GM12878 (cell line): ENCODE results near the gene EGF. TPM values are rescaled to one million over a fixed set of nuclear protein-coding genes. Genes with fewer than 3 reads are reported as not detected.
A peak's percentile ranks its signal among the peaks of the same experiment; 100 is the strongest.

Source experiments
- BCL11A ChIP-seq: IDR thresholded peaks from 2 replicates; pipeline ENCODE4 v1.6.1; 2011; ENCODE audit warnings: low read depth, low read length
- BHLHE40 ChIP-seq, 2 experiments: fragments of 450-650 bp in 1 of 2; IDR thresholded peaks; 2 replicates each; pipeline ENCODE4 v1.6.1; 2011 to 2017; ENCODE audit warnings: low read depth in 2 of 2, borderline replicate concordance in 1 of 2, improper control_type of control experiment in 1 of 2, low read length in 1 of 2, mild to moderate bottlenecking in 1 of 2
- CBFB ChIP-seq: IDR thresholded peaks from 2 replicates; pipeline ENCODE4 v1.6.1; 2016; ENCODE audit warnings: antibody characterized with exemption, low read depth
- CBX5 ChIP-seq: sonication (generic); IDR thresholded peaks from 2 replicates; pipeline ENCODE4 v1.6.1; 2016; ENCODE audit warnings: low read depth, moderate library complexity, mild to moderate bottlenecking, inconsistent platforms
- CHD2 ChIP-seq: IDR thresholded peaks from 2 replicates; pipeline ENCODE4 v1.6.1; 2011; ENCODE audit warnings: low read depth, low read length, improper control_type of control experiment, borderline replicate concordance
- CHD4 ChIP-seq: fragments of 200-600 bp; sonication (generic); IDR thresholded peaks from 2 replicates; pipeline ENCODE4 v1.6.1; 2016; ENCODE audit warnings: mild to moderate bottlenecking
- EED ChIP-seq: sonication (generic); IDR thresholded peaks from 2 replicates; pipeline ENCODE4 v1.6.1; 2016; ENCODE audit warnings: antibody characterized with exemption, low read depth
- FOXK2 ChIP-seq: fragments of 450-650 bp; IDR thresholded peaks from 2 replicates; pipeline ENCODE4 v1.6.1; 2017; ENCODE audit warnings: mild to moderate bottlenecking, moderate library complexity
- FOXM1 ChIP-seq: IDR thresholded peaks from 2 replicates; pipeline ENCODE4 v1.6.1; 2012; ENCODE audit warnings: low read depth, mild to moderate bottlenecking, inconsistent platforms, low read length, moderate library complexity
- JUND ChIP-seq: IDR thresholded peaks from 2 replicates; pipeline ENCODE4 v1.6.1; 2012; ENCODE audit warnings: low read depth, mild to moderate bottlenecking, low read length, improper control_type of control experiment, moderate library complexity
- NFYA ChIP-seq: IDR thresholded peaks from 2 replicates; pipeline ENCODE4 v1.6.1; 2011; ENCODE audit warnings: low read depth, mild to moderate bottlenecking, low read length, improper control_type of control experiment, borderline replicate concordance
- POU2F2 ChIP-seq: IDR thresholded peaks from 3 replicates; pipeline ENCODE4 v1.6.1; 2011; ENCODE audit warnings: low read depth, mild to moderate bottlenecking, low read length, borderline replicate concordance
- RB1 ChIP-seq: fragments of 450-650 bp; formaldehyde crosslinking; IDR thresholded peaks from 2 replicates; pipeline ENCODE4 v1.6.1; 2017; ENCODE audit warnings: mild to moderate bottlenecking, borderline replicate concordance
- RBBP5 ChIP-seq: fragments of 200-600 bp; sonication (generic); conservative IDR thresholded peaks from 2 replicates; pipeline ENCODE4 v1.6.1; 2016
- REST ChIP-seq: IDR thresholded peaks from 2 replicates; pipeline ENCODE4 v1.6.1; 2012; ENCODE audit warnings: mild to moderate bottlenecking, low read depth, low read length
- RFX5 ChIP-seq: IDR thresholded peaks from 2 replicates; pipeline ENCODE4 v1.6.1; 2011; ENCODE audit warnings: low read depth, low read length, improper control_type of control experiment
- SREBF2 ChIP-seq: IDR thresholded peaks from 2 replicates; pipeline ENCODE4 v1.6.1; 2012; ENCODE audit warnings: mild to moderate bottlenecking, low read length
- TBL1XR1 ChIP-seq: IDR thresholded peaks from 2 replicates; pipeline ENCODE4 v1.6.1; 2012; ENCODE audit warnings: low read depth, low read length, improper control_type of control experiment
- TCF3 ChIP-seq: IDR thresholded peaks from 2 replicates; pipeline ENCODE4 v1.6.1; 2012; ENCODE audit warnings: low read depth, mild to moderate bottlenecking, low read length, borderline replicate concordance; ENCODE audit not compliant: insufficient read depth
- YY1 ChIP-seq: IDR thresholded peaks from 2 replicates; pipeline ENCODE4 v1.6.1; 2011; ENCODE audit warnings: low read depth, mild to moderate bottlenecking, low read length
- ZBED1 ChIP-seq: IDR thresholded peaks from 2 replicates; pipeline ENCODE4 v1.6.1; 2016; ENCODE audit warnings: borderline replicate concordance
- ZNF207 ChIP-seq: fragments of 450-650 bp; IDR thresholded peaks from 2 replicates; pipeline ENCODE4 v1.6.1; 2014; ENCODE audit warnings: antibody characterized with exemption, mild to moderate bottlenecking, borderline replicate concordance
- polyA plus RNA-seq, 11 experiments: library from polyadenylated mRNA; depleted of rRNA in 4 of 11; unstranded in 6 of 11; stranded (reverse) in 5 of 11; fragments of >200 nt; fragmentation: Nextera tagmentation in 4 of 11; fragmentation: Illumina TruSeq in 1 of 11; extraction: Ambion mirVana in 4 of 11; extraction: Trizol in 1 of 11; gene quantifications; 1 replicate in 1 of 11; 2 replicates in 10 of 11; pipeline versions ENCODE4 v1.2.1 to v1.2.3, GENCODE V29; 2011 to 2016; ENCODE audit warnings: inconsistent platforms in 2 of 11, missing spikeins in 2 of 11, low read depth in 1 of 11
- total RNA-seq, 4 experiments: library from RNA; depleted of rRNA in 3 of 4; stranded (reverse); fragments of >200 nt in 3 of 4; fragmentation: Illumina TruSeq in 1 of 4; extraction: Trizol in 1 of 4; gene quantifications; 2 replicates each; pipeline versions ENCODE4 v1.2.1 to v1.2.3, GENCODE V29; 2013 to 2021
- TF ChIP-seq, protein P1 (sequence below): IDR thresholded peaks from 2 replicates; pipeline ENCODE4 v1.6.1; 2012; ENCODE audit warnings: improper control_type of control experiment, low read depth, low read length; ENCODE audit not compliant: insufficient replicate concordance
- TF ChIP-seq, protein P2 (sequence below): IDR thresholded peaks from 2 replicates; pipeline ENCODE4 v1.6.1; 2012; ENCODE audit warnings: low read depth, low read length, improper control_type of control experiment

EGF gene
- total and polyA plus RNA-seq, 10 of the 15 experiments (the other 5 are each of a cell fraction or from before 2014, with no cell fraction given): 0.02 to 0.90 (median 0.19) TPM; not detected in 4

- TF ChIP-seq SREBF2 (no peak), POU2F2 (no peak), BHLHE40 (IDR thresholded peaks at IDR 0.05; ENCODE audit: borderline replicate concordance in 1 of 2, low read depth in 2 of 2, low read length in 1 of 2) (peak; percentile 41 to 46; a peak in 2 of 4 replicates), TCF3 (0 out of 2 replicates have a peak, but pooled peaks have one; percentile 39), CBX5 (no peak), ZBED1 (no peak), JUND (peak; percentile 56; the same call in 1 of the 2 replicates), RB1 (no peak), TBL1XR1 (no peak), FOXM1 (peak; percentile 49; the same call in 1 of the 2 replicates), CHD4 (no peak), CBFB (no peak), REST (no peak), RFX5 (no peak), NFYA (no peak), BCL11A (no peak), CHD2 (no peak), ZNF207 (no peak), YY1 (no peak), RBBP5 (no peak), FOXK2 (no peak), EED (no peak)
- TF ChIP-seq, protein P1, sequence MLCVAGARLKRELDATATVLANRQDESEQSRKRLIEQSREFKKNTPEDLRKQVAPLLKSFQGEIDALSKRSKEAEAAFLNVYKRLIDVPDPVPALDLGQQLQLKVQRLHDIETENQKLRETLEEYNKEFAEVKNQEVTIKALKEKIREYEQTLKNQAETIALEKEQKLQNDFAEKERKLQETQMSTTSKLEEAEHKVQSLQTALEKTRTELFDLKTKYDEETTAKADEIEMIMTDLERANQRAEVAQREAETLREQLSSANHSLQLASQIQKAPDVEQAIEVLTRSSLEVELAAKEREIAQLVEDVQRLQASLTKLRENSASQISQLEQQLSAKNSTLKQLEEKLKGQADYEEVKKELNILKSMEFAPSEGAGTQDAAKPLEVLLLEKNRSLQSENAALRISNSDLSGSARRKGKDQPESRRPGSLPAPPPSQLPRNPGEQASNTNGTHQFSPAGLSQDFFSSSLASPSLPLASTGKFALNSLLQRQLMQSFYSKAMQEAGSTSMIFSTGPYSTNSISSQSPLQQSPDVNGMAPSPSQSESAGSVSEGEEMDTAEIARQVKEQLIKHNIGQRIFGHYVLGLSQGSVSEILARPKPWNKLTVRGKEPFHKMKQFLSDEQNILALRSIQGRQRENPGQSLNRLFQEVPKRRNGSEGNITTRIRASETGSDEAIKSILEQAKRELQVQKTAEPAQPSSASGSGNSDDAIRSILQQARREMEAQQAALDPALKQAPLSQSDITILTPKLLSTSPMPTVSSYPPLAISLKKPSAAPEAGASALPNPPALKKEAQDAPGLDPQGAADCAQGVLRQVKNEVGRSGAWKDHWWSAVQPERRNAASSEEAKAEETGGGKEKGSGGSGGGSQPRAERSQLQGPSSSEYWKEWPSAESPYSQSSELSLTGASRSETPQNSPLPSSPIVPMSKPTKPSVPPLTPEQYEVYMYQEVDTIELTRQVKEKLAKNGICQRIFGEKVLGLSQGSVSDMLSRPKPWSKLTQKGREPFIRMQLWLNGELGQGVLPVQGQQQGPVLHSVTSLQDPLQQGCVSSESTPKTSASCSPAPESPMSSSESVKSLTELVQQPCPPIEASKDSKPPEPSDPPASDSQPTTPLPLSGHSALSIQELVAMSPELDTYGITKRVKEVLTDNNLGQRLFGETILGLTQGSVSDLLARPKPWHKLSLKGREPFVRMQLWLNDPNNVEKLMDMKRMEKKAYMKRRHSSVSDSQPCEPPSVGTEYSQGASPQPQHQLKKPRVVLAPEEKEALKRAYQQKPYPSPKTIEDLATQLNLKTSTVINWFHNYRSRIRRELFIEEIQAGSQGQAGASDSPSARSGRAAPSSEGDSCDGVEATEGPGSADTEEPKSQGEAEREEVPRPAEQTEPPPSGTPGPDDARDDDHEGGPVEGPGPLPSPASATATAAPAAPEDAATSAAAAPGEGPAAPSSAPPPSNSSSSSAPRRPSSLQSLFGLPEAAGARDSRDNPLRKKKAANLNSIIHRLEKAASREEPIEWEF: no peak
- TF ChIP-seq, protein P2, sequence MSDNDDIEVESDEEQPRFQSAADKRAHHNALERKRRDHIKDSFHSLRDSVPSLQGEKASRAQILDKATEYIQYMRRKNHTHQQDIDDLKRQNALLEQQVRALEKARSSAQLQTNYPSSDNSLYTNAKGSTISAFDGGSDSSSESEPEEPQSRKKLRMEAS: no peak
Measured at GRCh38 chr4:109877400-109877799, 35.3 kb upstream of the EGF start (continued).
